Measurements from ENCODE around the gene RTEL1. TPM values are rescaled to one million over a fixed set of nuclear protein-coding genes. Genes with fewer than 3 reads are reported as not detected.
"Not testable (repeated sequence)": the region's sequence is repeated elsewhere in the genome, so short reads cannot be mapped to it uniquely, and the experiment has no call there.

The RTEL1 gene
- total and polyA plus RNA-seq, 7 donors: 3.6 to 44.3 (median 22.4) TPM

DNA sequence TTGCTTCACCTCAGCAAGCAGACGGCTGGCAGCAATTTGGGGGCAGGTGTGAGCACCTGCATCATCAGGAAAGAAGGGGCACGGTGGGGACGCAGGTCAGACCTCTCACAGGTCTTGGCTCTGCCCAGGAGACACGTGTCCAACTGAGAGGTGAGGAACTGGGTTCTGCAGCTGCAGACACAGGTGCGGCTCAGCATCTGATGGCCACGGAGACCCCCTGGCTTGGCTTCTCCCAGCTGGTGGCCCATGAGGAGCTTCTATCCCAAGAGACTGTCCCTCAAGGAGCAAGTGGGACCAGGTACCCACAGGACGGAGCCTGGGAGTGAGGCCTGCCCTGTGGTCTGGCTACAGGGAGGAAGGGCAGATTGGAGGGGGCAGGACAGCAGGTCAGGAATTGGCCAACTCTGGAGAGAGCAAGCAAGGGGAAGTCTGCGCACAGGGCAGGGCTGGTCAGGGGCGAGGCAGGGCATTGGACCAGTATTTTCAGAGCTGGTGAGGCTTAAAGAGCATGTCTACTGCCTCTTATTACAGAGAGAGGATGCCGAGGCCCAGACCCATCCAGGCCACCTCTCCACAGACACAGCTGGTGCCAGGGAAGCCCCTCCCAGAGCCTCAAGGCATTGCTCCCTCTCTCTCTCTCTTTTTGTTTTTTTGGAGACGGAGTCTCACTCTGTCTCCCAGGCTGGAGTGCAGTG lies 9.1 kb upstream of the RTEL1 start:
- intact Hi-C loops (cut with DNase I): no loop called here
- Histone ChIP-seq H3K4me3 (no peak overlapping the region), H3K4me1 (peaks cover 0 to 27% (median 21%) of the 10 kb centered on the region in 4 donors), H3K36me3 (no peaks in the 10 kb centered on the region), H3K27me3 (peaks cover 0 to 14% (median 0%) of the 10 kb centered on the region in 3 donors), H3K27ac (no peak overlapping the region), H3K9me3 (no peaks in the 10 kb centered on the region)
- no peak for DNase-seq
- 69 to 83% methylated on average over 11 of the region's 11 CpGs for WGBS, 2 donors
- TF ChIP-seq EP300 (IDR thresholded peaks at IDR 0.05) (no peak), POLR2A (IDR thresholded peaks at IDR 0.05) (no peak)

- H3K27ac ChIP-seq, H3K36me3 ChIP-seq, H3K4me3 ChIP-seq, H3K9me3 ChIP-seq, DNase-seq: not testable (repeated sequence)
- peaks cover 0 to 29% (median 23%) of the 10 kb centered on the region in 4 donors for H3K4me1 ChIP-seq
- H3K27me3 ChIP-seq: peaks cover 0 to 14% (median 0%) of the 10 kb centered on the region in 3 donors
- 84 to 94% methylated on average over 25 of the region's 25 CpGs for WGBS, 2 donors
- intact Hi-C loops (cut with DNase I): loop anchor here (5.0 to 10.0 kb wide), 2 partner anchors 78 to 324 kb away; partner anchors contain the start of genes HELZ2 and SAMD10
Measured at GRCh38 chr20:63650486-63650885, 7.6 kb upstream of the RTEL1 start.

DNA sequence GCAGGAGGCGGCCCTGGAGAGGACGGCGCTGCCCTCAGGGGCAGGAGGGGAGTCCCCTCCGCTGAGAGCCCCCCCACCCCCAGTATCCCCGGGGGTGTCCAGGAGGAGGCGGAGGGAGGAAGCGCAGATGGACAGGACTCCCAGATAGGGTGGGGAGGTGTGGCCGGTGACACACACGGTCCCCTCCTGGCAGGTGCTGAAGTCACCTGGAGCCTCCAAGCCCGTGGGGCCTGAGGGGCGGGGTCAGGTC lies 6.2 kb upstream of the RTEL1 start:
- Histone ChIP-seq H3K4me1 (peaks cover 0 to 33% (median 26%) of the 10 kb centered on the region in 4 donors), H3K27me3 (peaks cover 0 to 14% (median 0%) of the 10 kb centered on the region in 3 donors), H3K36me3 (no peaks in the 10 kb centered on the region), H3K27ac (peak overlapping the region in 2 of 4 donors; percentile 18 to 77), H3K9me3 (no peaks in the 10 kb centered on the region), H3K4me3 (peak overlapping the region; percentile 32 to 74 (median 66))
- DNase-seq: no peak
- no peak for TF ChIP-seq POLR2AphosphoS5 (IDR thresholded peaks at IDR 0.05)
- no peak for TF ChIP-seq CTCF (IDR thresholded peaks at IDR 0.05)
- no peak for TF ChIP-seq POLR2A (IDR thresholded peaks at IDR 0.05)
- WGBS, 2 donors: 11 to 25% methylated on average over 11 of the region's 11 CpGs
- intact Hi-C loops (cut with DNase I): loop anchor here (5.0 to 10.0 kb wide), 2 partner anchors 80 to 323 kb away; partner anchors contain the start of genes HELZ2 and SAMD10

DNA sequence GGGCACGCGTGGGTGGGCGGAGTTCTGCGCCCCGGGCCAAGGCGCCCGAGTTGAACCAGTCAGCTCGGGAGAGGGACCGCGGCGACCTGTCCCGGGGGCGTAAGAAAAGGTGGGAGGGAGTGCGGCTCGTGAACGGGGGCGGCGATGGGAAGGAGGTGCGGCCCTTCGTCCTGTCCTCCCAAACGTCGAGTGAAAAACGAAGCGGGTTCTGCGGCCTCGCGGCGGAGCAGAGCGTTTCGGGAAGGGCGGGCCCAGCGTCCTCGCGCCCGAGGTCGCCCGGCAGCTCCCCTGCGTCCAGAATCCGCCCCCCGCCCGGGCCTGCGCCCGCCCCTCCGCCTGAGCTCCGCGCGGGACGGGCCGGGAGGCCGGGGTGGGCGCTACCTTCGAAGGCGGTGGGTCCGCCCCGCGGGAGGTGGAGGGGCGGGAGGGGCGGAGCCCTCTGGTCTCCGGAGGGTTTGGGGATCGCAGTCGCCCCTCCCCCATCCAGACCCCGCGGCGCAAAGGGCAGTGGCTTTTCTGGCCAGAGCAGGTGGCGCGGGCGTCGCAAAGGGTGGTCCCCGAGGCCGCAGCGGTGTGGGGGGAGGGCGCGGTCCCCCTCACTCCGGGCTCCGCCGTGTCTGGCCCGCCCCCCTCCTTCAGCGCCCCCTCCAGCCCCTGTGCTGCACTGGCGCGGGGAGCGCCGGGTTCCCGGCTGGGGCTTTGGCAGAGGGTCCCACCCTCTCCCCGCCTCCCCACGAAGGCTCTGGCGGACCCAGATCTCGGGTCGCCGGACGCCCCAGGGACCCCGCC lies 5.7 kb upstream of the RTEL1 start:
- DNase-seq: no peak
- Histone ChIP-seq H3K4me3 (peak overlapping the region; percentile 32 to 74 (median 66)), H3K36me3 (no peaks in the 10 kb centered on the region), H3K27me3 (peaks cover 0 to 14% (median 0%) of the 10 kb centered on the region in 3 donors), H3K27ac (peak overlapping the region; percentile 18 to 77 (median 55)), H3K9me3 (no peaks in the 10 kb centered on the region), H3K4me1 (peaks cover 0 to 38% (median 31%) of the 10 kb centered on the region in 4 donors)
- TF ChIP-seq POLR2A (IDR thresholded peaks at IDR 0.05): no peak
- no peak for TF ChIP-seq CTCF (IDR thresholded peaks at IDR 0.05)
- TF ChIP-seq EP300 (IDR thresholded peaks at IDR 0.05): no peak
- TF ChIP-seq POLR2AphosphoS5 (IDR thresholded peaks at IDR 0.05): no peak
- intact Hi-C loops (cut with DNase I): loop anchor here (5.0 to 10.0 kb wide), 2 partner anchors 80 to 322 kb away; partner anchors contain the start of genes HELZ2 and SAMD10
- 1 to 2% methylated on average over 91 of the region's 91 CpGs for WGBS, 2 donors

DNA sequence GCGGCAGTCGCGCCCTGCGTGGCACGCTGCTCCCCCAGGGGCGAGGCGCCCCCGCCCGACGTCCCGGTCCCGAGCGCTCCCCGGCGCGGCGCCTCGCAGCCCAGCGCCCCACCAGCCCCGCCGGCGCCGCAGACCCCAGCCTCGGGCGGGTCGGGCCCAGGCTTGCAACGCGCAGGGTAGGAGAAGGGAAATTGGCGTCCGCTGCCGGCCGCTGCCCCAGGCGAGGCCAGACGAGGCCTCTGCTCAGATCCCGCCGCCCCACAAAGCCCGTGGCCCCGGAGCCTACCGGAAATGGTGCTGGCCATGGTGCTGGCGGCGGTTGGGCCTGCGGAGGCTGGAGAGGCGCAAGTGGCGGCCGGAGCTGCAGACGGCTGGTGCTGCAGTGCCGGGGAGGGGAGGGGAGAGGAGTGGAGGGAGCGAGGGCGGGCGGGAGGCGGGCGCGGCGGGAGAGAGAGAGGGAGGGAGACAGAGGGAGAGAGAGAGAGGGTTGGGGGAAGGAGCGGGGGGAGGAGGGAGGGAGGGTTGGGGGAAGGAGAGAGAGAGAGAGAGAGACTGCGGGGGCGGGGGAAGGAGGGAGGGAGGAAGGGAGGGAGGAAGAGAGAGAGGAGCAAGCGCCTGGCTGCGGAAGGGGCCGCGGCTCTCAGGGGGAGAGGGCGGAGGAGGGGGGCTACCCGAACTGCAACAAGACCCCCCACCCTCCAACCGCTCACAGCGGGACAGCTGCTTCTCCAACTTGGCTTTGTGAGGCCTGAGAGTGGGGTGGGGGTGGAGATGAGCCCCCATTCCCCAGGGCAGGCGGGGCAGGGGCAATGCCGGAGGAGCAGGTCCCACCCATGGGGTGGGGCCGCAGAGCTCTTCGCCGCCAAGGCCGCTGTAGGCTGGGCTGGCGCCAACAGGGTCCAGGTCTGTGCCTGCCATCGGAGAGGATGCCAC lies 4.8 kb upstream of the RTEL1 start, which contains the start of gene STMN3:
STMN3 (minus strand) TSS at position 384 of the 933 bp plus-strand sequence; CDS start at position 305, 79 bp downstream.
- Histone ChIP-seq H3K36me3 (no peaks in the 10 kb centered on the region), H3K9me3 (no peaks in the 10 kb centered on the region), H3K4me1 (peaks cover 0 to 44% (median 38%) of the 10 kb centered on the region in 4 donors), H3K4me3 (peak within 1 kb of the TSS; percentile 32 to 74 (median 66)), H3K27me3 (peaks cover 0 to 14% (median 0%) of the 10 kb centered on the region in 3 donors), H3K27ac (peak within 1 kb of the TSS; percentile 62 to 78 (median 74))
- DNase-seq: peak; percentile 96
- intact Hi-C loops (cut with DNase I): loop anchor here (5.0 to 10.0 kb wide), 2 partner anchors 81 to 321 kb away; partner anchors contain the start of genes HELZ2 and SAMD10
- WGBS, 2 donors: 1% methylated on average over 72 to 73 of the region's 73 CpGs
- peak; percentile 33 to 79 (median 70) for TF ChIP-seq POLR2AphosphoS5 (IDR thresholded peaks at IDR 0.05)
- TF ChIP-seq CTCF (IDR thresholded peaks at IDR 0.05): no peak
- TF ChIP-seq EP300 (IDR thresholded peaks at IDR 0.05): no peak
- no peak for TF ChIP-seq POLR2A (IDR thresholded peaks at IDR 0.05)
